HG03135 (cell line): ENCODE measurements around the gene MAU2.
A peak's percentile ranks its signal among the peaks of the same experiment; 100 is the strongest.
"Not testable (repeated sequence)": the region's sequence is repeated elsewhere in the genome, so short reads cannot be mapped to it uniquely, and the experiment has no call there.

Experiments used
- ATAC-seq: cut with Tn5 transposase; IDR thresholded peaks from one replicate; pipeline ENCODE4 v1.9.1; 2021; ENCODE audit warnings: mild to moderate bottlenecking, moderate library complexity; ENCODE audit not compliant: unreplicated experiment

MAU2 gene

DNA sequence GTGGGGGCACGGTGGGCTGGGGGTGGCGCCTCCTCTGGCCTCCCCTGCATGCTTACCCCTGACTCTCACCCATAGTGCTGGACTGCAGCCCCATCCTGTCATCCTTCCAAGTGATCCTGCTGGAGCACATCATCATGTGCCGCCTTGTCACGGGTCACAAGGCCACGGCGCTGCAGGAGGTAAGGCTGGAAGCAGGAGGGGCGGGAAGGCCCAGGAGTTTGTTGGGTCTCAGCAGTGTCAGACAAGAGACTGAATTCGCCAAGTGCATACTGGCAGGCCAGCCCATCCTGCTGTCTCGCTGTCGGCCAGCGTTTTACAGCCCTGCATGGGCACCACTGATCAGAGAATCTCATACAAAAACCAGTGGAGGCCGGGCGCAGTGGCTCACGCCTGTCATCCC, 23.1 kb downstream of the MAU2 start:
- no peak for ATAC-seq

DNA sequence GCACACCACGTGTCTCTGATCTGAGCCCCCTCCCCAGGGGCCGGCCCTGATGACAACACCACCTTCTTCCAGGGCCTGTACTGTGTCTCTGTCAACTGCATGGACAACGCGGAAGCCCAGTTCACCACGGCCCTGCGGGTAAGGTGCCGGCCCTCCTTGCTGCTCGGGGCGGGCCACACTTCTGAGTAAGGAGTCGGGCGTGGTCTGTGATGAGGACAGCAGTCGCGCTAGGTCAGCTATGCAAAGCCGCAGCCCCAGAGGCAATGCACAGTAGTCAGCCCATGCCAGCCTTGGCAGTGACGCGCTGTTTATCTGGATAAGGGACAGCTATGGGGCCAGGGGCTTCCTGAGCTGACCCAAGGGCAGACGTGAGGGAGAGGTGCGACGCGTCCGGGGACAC, 24.6 kb downstream of the MAU2 start:
- ATAC-seq, result no peak

DNA sequence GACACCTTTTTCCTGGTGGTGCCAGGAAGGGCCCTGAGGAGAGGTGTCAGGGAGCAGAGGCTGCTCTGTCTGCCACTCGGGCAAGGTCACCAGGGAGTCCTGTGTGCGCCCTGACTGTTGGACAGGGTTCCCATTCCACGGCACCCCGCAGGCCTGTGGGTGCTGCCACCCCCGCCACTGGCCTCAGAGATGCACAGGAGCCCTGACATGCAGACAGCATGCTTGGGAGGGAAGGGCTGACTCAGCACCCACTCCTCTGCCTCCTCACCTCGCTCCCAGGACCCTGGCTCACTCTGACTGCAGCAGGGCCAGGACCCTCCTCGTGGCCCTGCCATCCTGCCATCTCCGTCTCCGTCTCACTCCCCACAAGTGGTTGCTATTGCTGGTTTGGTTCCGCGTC, 25.3 kb downstream of the MAU2 start:
- ATAC-seq, result no peak

DNA sequence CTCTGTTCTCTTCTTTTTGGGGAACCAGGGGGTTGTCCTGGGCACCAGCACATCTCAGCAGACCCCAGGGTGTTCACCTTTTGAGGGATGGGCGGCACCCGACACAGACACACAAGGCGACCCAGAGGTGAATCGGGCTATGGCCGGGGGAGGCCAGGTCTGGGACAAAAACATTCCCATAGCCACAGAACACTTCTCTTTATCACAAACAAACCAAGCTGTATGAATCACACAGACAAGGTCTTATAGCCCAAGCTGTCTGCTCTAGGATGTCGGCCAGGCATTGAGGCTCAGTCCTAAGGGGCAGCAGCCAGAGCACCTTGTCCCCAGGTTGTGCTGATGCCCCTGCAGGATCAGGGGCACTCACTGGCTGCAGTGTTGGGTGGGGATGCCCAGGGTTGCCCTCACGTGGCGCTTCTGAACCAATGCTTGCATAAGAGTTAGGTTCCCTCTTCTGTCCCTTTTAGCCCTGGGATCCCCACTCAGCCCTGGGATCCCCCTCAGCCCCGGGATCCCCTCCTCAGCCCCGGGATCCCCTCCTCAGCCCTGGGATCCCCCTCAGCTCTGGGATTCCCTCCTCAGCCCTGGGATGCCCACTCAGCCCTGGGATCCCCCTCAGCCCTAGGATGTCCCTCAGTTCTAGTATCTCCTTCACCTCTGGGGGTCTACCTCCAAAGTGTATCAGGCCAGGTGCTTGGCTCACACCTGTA, 26.9 kb downstream of the MAU2 start:
- ATAC-seq, result no peak

DNA sequence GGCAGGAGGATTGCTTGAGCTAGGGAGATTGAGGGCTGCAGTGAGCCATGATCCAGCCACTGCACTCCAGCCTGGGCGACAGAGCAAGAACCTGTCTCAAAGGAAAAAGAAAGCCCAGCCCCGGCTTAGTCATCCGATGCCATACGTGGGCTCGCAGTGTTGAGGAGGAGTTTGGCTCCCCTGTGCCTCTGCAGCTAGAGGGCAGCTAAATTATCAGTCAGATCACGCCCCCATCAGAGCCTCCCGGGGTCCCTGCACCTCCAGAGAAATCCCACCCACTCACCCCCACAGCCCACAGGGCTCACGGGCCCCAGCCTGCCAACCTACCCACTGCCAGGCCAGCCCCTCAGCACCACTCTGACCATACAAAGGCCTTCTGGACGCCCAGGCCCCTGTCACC, 27.6 kb downstream of the MAU2 start:
- ATAC-seq, result no peak

DNA sequence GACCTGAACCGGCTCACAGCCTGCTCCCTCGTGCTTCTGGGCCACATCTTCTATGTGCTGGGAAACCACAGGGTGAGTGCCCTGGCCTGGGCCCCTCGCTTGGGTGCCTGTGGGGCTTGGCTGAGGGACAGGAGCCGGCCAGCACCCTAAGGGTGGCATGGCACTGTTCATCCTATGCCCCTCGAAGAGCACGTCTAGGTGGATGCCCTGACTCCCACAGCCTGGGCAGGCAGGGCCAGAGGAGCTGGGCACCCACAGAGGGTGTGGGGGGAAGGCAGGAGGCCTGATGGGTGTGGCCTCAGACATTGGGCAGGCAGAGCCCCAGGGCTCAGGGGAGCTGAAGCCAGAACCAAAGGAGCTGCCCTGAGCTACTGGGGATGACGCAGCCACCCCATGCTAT, 28.7 kb downstream of the MAU2 start:
- no peak for ATAC-seq

DNA sequence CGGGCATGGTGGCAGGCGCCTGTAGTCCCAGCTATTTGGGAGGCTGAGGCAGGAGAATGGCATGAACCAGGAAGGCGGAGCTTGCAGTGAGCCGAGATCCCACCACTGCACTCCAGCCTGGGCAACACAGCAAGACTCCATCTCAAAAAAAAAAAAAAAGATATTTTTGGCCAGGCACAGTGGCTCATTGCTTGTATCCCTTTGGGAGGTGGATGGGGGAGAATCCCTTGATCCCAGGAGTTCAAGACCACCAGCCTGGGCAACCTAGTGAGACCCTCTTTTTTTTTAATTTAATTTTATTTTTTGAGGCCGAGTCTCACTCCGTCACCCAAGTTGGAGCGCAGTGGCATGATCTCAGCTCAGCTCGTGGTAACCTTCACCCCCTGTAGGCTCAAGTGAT, 30.1 kb downstream of the MAU2 start:
- not testable (repeated sequence) for ATAC-seq

DNA sequence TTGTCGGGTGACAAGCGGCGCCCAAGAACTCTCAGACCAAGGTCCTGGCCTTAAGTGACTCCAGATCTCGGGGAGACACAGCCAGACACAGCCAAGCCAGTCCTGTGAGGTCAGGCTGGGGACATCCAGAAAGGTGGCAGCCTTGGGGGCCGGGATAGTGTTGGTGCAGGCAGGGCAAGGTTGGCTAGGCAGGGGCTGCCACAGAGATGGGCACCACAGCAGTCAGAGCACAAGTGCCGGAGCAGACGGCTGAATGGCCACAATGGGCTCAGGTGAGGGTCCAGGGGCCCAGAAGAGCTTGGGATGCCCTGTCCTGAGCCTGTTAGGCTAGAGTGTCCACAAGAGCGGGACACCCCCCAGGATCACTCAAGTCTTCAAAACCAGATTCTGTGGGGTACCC, 32.2 kb downstream of the MAU2 start:
- ATAC-seq, result no peak

DNA sequence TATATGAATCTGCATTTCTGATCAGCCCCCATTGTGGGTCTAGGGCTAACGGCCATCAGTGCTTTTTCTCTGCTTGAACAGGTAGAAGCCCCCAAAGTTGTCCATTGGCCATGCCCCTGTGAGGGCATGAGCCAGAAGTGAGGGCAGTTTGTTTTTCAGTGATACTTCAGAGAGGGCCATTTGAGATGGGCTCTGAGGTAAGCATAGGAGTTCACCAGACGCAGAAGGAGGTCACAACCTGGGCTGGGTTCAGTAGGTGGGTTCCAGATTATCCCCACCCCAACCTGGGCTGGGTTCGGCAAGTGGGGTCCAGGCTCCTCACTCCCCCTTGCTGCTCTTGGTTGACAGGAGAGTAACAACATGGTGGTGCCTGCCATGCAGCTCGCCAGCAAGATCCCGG, 33.4 kb downstream of the MAU2 start:
- ATAC-seq, result no peak

DNA sequence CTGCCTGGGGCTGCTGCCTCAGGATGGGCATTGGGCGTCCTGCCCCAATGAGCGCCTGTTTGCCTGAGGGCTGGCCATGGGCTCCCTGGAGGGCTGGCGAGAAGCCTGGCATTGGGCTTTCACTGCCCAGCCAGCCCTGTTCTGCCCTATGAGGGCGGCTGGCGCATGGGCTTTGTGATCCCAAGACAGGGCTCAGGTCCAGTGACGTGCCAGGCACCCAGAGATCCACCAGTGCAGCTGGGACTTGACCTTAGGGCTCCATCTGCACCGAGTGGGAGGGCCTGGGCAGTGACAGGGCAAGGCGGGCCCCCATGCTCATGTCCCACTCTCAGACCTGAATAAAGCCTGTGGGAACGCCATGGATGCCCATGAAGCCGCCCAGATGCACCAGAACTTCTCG, 34.3 kb downstream of the MAU2 start:
- ATAC-seq, result no peak

DNA sequence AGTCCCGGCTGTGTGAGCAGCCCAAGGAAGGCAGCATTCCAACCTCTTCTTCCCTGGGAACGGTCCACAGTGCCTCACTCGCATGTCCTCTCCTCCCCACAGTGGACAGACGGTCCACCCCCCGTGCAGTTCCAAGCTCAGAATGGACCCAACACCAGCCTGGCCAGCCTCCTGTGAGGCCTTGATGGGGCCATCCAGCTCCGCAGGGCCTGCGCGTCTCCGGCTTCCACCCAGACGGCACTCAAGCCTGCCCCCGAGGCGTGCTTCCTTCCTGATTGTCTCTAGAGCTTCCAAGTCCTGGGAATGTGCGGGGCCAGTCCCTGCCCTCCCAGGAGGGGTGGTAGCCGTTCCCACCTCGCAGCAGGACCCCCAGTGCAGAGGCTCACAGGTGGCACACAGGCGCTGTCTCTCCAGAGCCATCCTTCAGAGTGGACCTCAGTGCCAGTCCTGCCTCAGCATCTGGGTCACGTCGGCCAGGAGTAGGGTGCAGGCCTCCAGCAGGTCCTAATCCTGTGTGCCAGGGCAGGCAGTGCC, 35.0 kb downstream of the MAU2 start:
- no peak for ATAC-seq

DNA sequence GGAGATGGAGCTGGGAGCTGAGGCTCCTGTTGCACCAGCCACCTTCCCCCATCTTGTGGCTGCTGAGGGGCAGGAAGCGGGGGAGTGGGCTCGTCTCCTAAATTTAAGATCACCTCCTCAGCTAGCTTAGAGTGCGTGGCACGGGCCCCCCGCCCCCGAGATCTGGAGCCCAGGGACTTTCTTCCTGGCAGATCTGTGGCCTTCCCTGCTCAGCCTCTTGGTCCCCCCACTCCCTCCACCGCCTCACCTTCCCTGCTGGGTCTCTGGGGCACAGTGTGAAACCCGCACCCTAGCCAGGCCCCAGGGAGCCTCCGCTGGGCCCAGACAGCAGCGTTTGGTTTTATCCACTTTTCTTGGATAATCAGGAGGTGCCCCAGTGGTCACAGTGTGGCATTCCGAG, 35.9 kb downstream of the MAU2 start:
- ATAC-seq, result no peak

DNA sequence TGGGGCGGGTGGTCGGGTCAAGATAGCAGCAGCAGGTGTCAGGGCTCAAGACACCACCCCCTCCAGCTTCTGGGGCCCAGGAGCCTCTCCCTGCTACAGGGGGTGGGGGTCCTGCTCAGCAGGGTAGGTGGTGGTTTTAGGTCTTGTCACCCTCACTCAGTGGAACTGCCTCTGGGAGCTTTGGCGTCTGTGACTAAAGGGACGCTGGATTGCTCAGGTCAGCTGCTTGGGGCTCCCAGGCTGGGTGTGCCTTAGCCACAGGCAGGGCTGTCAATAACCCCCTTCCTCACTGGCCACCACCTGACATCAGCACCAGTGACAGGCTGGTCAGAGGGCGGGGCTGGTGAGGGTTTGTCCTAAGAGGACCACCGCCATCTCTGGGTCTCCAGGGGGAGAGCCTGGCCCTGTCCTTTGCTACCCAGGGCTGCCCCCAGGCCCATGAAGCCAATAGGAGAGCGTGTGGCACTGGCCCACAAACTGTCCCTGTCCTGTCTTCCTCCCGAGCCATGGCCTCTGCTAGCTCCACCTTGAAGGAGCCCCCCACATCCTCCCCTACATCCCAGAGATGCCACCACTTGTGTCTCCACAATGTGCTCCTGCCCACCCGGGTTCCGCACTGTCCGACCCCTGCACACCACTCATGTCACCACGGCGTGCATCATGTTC, 36.4 kb downstream of the MAU2 start:
- ATAC-seq, result no peak

DNA sequence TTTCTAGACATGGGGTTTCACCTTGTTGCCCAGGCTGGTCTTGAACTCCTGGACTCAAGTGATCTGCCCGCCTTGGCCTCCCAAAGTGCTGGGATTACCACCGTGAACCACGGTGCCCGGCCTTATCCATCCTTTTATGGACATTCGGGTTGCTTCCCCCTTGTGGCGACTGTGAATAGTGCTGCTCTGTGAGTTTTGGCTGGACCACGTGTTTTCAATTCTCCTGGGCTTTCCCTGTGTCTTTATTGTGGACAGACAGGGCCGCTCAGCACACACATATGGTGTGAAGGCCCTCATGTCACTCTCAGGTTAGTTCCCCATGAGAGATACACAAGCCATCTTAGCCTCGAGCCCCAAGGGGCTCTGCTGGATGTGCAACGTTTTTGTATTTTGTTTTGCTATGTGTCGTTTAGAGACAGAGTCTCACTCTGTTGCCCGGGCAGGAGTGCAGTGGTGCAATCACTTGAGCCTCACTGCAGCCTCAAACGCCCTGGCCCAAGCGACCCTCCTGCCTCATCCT, 40.5 kb downstream of the MAU2 start:
- no peak for ATAC-seq

DNA sequence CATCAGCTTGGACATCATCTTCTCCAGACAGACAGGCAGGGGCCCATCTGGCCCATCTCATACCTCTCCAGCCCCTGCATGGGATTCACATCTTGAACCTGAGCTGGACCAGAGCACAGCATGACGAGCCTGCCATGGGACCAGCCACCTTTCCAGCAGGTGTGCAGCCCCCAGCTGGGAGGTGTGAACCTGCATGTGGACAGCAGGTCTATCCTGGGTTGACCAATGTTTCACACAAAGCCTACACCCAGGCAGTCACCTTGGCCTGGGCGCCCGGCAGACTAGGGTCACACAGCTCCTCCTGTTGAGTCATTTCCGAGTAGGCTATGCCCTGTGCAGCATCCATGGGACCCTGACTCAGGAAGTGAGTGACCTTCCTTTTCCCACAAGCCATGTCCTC, 41.4 kb downstream of the MAU2 start:
- no peak for ATAC-seq

DNA sequence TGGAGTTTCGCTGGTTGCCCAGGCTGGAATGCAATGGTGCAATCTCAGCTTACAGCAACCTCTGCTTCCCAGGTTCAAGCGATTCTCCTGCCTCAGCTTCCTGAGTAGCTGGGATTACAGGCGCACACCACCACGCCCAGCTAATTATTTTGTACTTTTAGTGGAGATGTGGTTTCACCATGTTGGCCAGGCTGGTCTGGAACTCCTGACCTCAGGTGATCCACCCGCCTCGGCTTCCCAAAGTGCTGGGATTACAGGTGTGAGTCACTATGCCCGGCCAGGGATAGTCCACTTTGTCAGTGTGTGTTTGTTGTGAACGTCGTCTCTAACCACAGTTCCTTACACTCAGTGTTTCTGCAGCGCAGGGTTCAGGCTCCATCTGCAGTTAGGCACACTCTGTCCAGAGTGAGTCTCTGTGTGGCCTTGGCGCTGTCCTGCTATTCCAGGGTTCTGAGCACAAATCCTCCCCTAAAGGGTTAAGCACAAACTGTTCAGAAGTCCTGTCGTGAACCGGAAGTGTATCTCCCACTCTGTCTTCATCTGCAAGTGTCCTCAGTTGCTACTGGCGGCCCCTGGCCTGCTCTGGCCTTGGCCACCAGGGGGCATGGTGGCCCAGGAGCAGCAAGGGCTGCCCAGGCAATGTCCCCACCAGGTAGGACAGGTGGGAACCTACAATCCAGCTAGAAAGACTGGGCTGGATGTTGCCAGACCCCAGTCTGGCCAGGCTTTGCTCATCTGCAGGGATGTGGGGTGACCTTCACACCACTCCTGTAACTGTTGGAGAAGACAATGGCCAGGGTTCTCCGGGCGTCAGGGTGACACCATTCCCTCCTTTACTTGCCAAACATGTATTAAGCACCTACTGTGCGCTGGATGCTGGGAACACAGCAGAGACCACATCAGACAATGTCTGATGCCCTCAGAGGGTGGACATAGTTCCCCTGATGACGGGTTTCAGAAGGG, 46.1 kb downstream of the MAU2 start:
- ATAC-seq, result peak; percentile 65

DNA sequence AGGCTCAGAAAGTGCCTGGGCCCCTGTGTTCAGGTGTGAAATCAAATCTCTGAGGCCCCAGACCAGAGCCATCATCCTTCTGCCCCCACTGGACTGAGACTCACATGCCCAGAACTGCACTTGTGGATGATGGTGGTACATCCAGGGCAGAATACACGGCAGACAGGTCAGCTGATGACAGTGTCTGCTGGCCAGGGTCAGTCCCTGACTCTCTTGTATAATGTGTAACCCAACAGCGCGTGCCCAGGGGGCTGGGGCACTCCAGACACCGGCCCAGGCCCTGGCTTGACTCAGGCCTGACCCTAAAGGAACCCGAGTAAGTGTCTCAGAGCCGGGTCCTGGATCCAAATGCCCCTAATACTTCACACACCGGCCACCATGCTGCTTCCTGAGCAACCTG, 47.5 kb downstream of the MAU2 start:
- no peak for ATAC-seq

DNA sequence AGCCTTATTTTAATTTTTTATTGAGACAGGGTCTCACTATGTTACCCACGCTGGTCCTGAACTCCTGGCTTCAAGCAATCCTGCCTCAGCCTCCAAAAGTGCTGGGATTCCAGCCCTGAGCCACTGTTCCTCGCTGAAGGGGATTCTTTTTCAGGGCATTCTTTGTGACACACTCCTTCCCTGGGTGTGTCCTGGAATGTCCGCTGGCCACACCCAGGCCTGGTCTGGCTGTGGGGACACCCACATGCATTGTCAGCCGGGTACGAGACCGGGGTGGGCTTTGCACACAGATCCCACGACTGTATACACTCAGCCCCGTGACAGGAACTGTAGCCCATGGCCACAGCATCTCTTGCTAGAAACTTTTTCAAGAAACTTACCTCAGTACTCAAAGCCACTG, 50.4 kb downstream of the MAU2 start:
- no peak for ATAC-seq

DNA sequence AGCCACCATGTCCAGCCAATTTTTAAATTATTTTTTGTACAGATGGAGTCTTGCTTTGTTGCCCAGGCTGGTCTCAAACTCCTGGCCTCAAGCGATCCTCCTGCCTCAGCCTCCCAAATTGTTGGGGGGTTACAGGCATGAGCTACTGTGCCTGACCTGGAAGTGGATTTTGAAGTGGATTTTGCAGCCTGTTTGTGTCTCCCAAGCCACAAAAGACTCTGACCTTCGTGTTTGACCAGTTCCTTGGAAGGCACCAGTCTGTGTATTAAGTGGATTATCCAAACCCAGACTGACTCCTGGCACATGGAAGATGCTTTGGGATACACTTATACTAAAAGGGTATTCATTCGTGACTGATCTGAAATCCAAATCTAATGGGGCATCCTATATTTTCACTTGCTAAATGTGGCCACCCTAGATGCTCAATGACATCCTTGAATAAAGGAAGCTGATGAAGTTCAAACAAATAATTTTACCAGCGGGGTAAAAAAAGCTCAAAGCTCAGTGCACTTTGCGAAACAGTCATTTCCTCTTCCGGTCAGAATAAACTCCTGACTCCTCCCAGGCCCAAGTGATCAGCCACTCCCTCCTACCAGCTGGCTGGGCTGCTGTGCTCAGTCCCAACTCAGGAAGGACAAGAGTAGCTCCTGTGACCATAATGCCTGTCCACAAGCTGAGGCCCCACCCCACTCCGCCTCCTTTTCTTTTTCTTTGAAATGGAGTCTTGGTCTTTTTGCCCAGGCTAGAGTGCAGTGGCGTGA, 52.2 kb downstream of the MAU2 start:
- ATAC-seq, result peak; percentile 85

DNA sequence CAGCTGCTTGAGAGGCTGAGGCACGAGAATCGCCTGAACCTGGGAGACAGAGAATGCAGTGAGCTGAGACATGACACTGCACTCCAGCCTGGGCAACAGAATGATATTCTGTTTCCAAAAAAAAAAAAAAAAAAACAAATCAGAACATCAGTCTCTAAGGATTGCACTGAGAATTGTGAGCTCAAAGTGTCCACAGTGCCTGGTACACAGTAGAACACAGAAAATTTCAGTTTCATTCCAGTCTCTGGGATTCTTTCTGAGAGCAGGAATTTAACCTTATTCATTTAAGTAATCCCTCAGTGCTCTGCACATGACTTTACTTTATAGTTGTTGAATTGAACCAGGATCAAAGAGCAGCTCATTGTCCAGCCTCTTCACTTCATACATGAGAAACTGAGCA, 58.9 kb downstream of the MAU2 start:
- ATAC-seq, result no peak

DNA sequence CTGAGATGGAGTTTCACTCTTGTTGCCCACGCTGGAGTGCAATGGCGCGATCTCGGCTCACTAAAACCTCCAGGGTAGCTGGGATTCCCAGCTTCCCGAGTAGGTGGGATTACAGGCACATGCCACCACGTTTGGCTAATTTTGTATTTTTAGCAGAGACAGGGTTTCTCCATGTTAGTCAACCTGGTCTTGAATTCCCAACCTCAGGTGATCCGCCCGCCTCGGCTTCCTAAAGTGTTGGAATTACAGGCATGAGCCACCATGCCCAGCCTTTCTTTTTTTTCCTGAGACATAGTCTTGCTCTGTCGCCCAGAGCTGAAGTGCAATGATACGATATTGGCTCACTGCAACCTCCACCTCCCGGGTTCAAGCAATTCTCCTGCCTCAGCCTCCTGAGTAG, 59.7 kb downstream of the MAU2 start:
- ATAC-seq, result not testable (repeated sequence)
